Fibroblast of peridontal ligament (primary cell): ENCODE results near the gene PKLR.
A peak's percentile ranks its signal among the peaks of the same experiment; 100 is the strongest.
"Not testable (repeated sequence)": the region's sequence is repeated elsewhere in the genome, so short reads cannot be mapped to it uniquely, and the experiment has no call there.

Source experiments
- DNase-seq: peaks from one replicate; pipeline ENCODE4 v3.0.0-alpha.2; 2010; ENCODE audit errors: extremely low read depth

PKLR gene

DNA sequence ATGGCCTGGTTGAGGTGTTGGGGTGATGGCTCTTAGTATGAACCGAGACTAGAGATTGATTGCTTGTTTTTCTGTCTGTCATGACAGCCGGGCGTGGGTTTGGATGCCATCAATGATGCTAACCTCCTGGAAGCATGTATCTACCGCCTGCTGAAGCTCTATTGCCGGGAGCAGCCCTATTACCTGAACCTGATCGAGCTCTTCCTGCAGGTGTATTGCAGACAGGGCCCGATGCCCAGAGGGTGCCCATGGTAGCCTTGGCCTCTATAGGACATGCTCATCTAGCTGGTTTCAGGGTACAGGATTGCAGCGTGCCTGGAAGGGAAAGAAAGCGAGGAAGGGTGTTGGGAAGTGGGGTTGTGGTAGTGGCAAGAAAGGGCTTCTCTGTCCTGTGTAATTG is 16.8 kb upstream of the PKLR start:
- no peak for DNase-seq

DNA sequence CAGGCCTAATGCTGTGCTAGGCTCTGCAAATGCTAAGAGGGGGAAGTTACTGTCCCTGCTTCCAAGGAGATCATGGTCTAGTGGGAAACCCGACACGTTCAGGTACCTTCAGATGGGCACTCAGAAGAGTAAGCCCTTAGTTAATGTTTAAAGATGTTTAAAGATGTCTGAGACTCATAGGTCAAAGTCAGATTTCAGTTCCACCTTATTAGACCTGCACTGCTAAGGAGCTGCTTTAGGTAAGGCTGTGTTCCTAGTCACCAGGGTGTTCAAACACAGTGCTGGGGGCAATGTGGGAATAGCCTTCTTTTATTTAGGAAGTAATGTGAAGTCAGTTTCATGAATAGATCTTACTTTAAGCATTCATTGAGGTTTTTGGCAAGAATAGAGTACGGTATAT is 15.7 kb upstream of the PKLR start:
- DNase-seq: no peak

DNA sequence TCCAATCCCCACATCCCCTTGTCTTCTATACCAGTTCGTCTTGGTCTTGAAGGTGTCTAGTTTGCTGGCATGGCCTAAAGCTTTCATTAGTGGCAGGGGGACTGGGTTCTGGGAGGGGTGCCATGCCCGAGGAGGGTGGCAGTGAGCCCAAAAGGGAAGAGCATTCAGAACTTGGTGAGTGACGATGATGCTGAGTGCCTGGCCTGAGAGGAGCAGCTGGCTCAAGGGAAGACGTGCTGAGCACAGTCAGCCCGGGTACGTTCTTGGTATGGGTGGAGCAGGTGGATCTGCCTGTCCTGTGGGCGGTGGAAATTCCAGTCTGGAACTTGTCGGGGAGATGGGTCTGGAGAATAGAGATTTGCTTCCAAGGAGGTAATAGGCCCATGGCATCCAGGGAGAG is 12.0 kb upstream of the PKLR start:
- DNase-seq: no peak

DNA sequence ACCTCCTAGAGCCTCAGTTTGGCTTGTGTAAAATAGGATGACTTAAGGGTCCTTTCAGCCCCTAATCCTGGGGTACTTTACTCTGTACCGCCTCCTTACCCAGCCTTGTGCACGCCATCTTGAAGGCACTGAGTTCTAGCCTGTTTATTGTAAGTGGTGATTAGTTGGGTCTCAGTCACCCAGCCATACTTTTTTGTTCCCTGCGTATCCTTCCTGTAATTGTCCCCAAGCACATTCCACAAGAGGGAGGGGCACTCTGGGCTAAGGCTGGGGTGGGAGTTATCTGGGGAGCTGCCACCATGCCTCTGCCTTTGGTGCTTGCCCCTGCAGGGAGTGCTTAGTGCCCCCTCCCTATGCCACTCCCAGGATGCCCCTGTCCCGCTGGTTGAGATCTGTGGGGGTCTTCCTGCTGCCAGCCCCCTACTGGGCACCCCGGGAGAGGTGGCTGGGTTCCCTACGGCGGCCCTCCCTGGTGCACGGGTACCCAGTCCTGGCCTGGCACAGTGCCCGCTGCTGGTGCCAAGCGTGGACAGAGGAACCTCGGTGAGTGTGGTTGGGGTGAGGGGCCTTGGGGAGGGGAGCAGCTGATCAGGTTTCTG is 8.3 kb upstream of the PKLR start:
- DNase-seq: no peak

DNA sequence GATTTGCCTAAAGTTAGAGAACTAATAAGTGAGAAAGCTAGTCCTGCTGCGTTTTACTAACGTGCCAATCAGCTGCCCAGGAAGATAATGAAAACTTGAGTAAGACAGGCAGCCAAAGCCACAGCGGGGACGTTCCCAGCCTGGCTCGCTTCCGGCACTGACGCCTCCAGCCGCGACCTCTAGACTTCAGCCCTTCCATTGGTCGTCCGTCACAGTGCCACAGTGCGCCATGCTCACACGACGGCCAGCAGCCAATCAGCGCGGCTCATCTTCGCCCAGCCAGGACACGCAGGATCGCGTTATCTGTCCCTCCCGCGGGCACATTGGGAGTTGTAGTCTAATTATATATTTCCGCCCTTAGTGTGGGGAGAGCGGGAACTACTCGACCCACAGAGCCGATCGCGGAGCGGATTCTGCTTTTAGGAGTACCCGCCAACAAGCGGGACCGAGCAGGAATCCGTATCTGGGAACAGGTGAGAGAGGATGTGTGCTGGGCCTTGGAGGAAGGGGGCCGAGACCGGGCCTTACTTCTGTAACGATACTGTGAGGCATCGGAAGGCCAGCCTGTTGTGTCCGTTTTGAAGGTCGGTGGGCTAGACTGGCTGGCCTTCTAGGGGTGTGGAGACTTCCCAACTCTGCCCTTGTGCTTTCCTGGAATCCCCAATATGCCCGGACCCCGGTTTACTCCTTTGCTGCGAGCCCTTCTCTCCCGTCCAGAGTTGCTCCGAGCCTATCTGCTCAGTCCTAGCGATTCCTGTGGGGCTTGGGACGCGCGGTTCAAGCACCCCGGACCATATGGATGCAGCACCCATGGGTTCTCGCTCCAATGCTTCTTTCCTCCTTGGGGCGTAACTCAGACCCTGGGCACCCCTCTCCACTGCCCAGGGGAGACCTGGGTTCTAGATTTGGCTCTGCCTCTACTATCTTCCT is 7.5 kb upstream of the PKLR start, which contains the start of gene FDPS:
Gene FDPS (plus strand): TSS at position 374 of the 930 bp plus-strand sequence. CDS start 924 bp downstream, outside the sequence.
- DNase-seq: peak; percentile 99

- DNase-seq: peak; percentile 74
Measured at GRCh38 chr1:155307247-155307740, 6.1 kb upstream of the PKLR start.

DNA sequence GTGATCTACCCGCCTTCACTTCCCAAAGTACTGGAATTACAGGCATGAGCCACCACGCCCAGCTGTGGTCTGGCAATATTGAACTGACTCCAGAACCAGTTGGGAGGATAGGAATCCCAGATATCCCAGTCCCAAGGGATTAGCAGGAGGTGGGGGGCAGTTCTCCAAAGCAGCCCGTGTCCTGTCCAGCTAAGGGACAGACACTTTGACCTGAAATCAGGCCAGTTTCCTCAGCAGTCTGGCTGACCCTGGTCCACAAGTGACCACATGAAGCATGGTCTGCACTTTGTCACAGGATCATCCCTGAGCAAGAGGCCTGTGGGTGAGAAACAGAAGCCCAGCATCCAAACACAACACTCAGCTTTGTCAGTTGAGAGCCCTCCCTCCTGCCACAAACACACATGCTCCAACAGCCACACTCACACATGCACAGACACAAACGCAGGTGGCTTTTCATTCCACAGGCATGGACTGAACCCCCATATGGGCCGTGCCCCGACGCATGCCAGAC is 4.7 kb upstream of the PKLR start:
- DNase-seq: peak; percentile 51

DNA sequence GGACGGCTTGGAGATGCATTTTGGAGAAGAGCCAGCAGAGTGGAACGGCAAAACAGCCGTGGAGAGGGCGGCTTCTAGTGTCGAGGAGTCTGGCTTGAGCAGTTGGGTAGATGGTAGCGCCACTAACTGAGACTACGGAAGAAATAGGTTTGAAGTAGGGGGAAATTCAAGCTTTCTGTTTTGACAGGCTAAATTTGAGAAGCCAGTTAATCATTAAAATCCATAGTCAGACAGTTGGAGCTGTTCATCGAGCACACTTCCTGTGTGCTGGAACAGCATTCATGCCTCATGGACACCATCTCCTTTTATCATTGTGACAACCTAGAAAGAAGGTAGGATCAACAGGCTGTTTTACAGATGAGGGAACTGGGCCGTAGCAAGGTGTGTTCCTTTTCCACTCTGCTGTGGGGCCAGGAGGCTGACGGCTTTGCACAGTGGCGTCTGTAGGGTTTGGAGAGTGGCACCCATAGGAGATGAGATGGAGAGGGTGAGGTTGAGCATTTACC is 3.4 kb upstream of the PKLR start:
- DNase-seq: no peak

GRCh38 chr1:155300553-155301329 is 497 bp downstream of the PKLR start:
- no peak for DNase-seq

DNA sequence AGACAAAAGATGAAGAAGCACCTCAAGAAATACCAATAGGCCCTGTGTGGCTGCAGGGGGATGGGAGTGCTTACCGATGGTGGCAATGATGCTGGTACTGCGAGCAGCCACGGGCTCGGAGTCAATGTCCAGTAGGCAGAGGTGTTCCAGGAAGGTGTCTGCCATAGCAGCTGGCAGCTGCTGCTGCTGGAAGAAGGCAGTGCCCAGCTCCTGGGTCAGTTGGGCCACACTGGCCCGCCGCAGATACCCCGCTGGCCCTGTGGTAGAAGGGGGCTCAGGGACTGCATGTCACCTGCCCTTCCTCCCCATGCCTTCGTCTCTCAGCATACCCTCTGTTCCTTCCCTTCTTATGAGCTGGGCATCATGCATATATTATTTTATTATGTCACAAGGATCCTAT is 1.2 kb downstream of the PKLR start:
- DNase-seq: no peak

- DNase-seq: no peak
Measured at GRCh38 chr1:155297384-155297783, 3.9 kb downstream of the PKLR start.

GRCh38 chr1:155296661-155297060 is 4.6 kb downstream of the PKLR start:
- no peak for DNase-seq

- DNase-seq: no peak
Measured at GRCh38 chr1:155295942-155296267, 5.3 kb downstream of the PKLR start.

- no peak for DNase-seq
Measured at GRCh38 chr1:155295183-155295941, 5.9 kb downstream of the PKLR start.

GRCh38 chr1:155294520-155295182 is 6.6 kb downstream of the PKLR start:
- DNase-seq: no peak

GRCh38 chr1:155293086-155293749 is 8.0 kb downstream of the PKLR start:
- DNase-seq: no peak

GRCh38 chr1:155291006-155291405 is 10.2 kb downstream of the PKLR start:
- not testable (repeated sequence) for DNase-seq

DNA sequence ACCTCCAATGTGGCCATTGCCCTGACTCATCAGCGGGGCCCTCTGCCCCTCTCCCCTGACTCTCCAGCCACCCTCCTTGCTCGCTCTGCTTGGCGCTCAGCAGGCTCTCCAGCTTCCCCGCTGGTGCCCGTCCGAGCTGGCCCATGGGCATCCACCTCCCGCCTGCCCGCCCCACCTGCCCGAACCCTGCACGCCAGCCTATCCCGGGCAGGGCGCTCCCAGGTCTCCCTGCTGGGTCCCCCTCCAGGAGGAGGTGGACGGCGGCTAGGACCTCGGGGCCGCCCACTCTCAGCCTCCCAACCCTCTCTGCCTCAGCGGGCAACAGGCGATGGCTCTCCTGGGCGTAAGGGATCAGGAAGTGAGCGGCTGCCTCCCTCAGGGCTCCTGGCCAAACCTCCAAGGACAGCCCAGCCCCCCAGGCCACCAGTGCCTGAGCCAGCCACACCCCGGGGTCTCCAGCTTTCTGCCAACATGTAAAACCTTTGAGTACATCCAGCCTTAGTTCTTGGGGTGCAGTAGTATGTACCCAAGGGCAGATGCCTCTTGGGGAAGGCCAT is 13.2 kb downstream of the PKLR start:
- DNase-seq: no peak

DNA sequence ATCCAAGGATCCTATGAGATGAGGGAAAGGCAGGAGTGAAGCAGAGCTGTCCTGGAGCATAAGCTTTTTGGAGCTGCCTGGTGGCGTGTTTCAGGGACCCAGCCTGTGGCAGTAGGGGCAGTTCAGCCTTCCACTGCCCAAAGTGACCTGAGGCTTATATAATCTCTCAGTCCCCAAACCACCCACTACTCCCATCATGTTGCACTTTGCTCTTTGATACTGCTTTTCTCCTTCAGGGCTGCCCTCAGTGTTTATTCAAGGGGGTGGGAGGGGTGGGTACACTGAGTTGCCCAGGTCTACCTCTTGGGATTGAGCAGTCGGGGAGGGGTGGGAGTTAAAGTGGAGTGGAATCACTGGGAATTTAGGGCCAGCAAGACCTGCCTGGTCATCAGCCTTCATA is 14.7 kb downstream of the PKLR start:
- DNase-seq: no peak

- no peak for DNase-seq
Measured at GRCh38 chr1:155285631-155286044, 15.6 kb downstream of the PKLR start.
